Measurements from ENCODE around the gene MYLK. TPM values are rescaled to one million over a fixed set of nuclear protein-coding genes. Genes with fewer than 3 reads are reported as not detected.

MYLK gene
- total and polyA plus RNA-seq, 9 of the 15 experiments (the other 6 are each of a cell fraction or from before 2014, with no cell fraction given): 0.11 to 0.53 (median 0.18) TPM; not detected in 2

DNA sequence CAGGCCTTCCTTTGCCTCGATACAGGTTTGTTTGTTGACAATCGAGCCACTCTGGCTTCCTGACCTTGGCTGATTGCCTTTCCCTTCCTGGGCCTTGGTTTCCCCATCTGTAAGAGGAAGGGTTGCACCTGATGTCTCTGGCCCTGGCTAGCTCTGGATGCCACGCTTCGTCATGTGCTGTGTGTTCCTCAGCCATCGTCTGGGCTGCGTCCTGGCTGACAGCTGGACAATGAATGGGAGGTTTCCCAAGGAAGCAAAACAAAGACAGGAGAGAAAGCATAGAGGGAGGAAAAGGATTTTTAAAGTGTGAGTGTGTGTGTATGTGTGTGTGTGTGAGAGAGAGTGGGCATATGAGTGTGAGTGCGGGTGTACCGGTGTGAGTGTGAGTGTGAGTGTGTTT, 234.0 kb downstream of the MYLK start:
- Histone ChIP-seq H3K4me3 (no peak overlapping the region), H3K36me3 (ENCODE audit: control insufficient read depth, insufficient read depth, low read length) (no peaks in the 10 kb centered on the region), H2AFZ (ENCODE audit: low read depth, low read length) (no peak overlapping the region), H3K9me1 (ENCODE audit: control insufficient read depth, insufficient read depth, low read length) (no peaks in the 10 kb centered on the region), H3K27ac (ENCODE audit: extremely low read depth, low read depth, low read length) (no peak overlapping the region), H3K27me3 (ENCODE audit: control insufficient read depth in 2 of 2, insufficient read depth in 2 of 2, low read length in 2 of 2) (peaks cover 1 to 22% of the 10 kb centered on the region in 2 experiments; a peak in 3 of 5 replicates), H3K4me2 (ENCODE audit: insufficient read depth, low read length) (no peak overlapping the region), H3K4me1 (replicated peaks in 1 of 2; ENCODE audit: control insufficient read depth in 2 of 2, insufficient read depth in 2 of 2, low read length in 2 of 2) (no peaks in the 10 kb centered on the region), H3K9me3 (replicated peaks; ENCODE audit: control insufficient read depth, insufficient read depth, low read depth, low read length) (no peaks in the 10 kb centered on the region), H4K20me1 (replicated peaks; ENCODE audit: control insufficient read depth, insufficient read depth, low read length) (peaks cover 7% of the 10 kb centered on the region; the same call in 1 of the 2 replicates), H3K9ac (ENCODE audit: insufficient read depth in 1 of 2, low read depth in 2 of 2, low read length in 2 of 2) (no peak overlapping the region), H3K79me2 (ENCODE audit: control insufficient read depth, insufficient read depth, low read length) (no peaks in the 10 kb centered on the region)
- no peak for ATAC-seq
- DNase-seq (ENCODE audit: extremely low read depth in 1 of 4, low spot score in 3 of 4): no peak
- 5% methylated on average over 7 of the region's 8 CpGs for WGBS (ENCODE audit: insufficient coverage, low coverage, missing lambda C conversion rate)
- CTCF ChIA-PET (ENCODE audit: low intra/inter-chr PET ratio): no interaction called here
- TF ChIP-seq SMARCE1 (IDR thresholded peaks at IDR 0.05) (no peak), SNRNP70 (optimal IDR thresholded peaks at IDR 0.05; ENCODE audit: low read depth, low read length) (no peak), ZFP1 (CRISPR knock-in tag; IDR thresholded peaks at IDR 0.05) (no peak), RBM39 (optimal IDR thresholded peaks at IDR 0.05; ENCODE audit: low read depth, low read length) (no peak), ZNF165 (CRISPR knock-in tag; IDR thresholded peaks at IDR 0.05; ENCODE audit: borderline replicate concordance) (no peak), ZNF347 (CRISPR knock-in tag; IDR thresholded peaks at IDR 0.05; ENCODE audit: low read depth) (no peak), BRD9 (IDR thresholded peaks at IDR 0.05; ENCODE audit: low read depth, partially characterized antibody) (no peak), C11orf30 (IDR thresholded peaks at IDR 0.05; ENCODE audit: low read depth) (no peak)
- TF ChIP-seq, protein P1, sequence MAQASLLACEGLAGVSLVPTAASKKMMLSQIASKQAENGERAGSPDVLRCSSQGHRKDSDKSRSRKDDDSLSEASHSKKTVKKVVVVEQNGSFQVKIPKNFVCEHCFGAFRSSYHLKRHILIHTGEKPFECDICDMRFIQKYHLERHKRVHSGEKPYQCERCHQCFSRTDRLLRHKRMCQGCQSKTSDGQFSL (CRISPR knock-in tag; IDR thresholded peaks at IDR 0.05): no peak
- TF ChIP-seq, protein P1 (tag; IDR thresholded peaks at IDR 0.05): no peak
- POLR2A ChIA-PET: interaction anchor here (1.1 kb wide), 1 partner anchor 66 kb away, joined by 4 read pairs; no protein-coding TSS in a partner anchor
- intact Hi-C loops (cut with micrococcal nuclease): loop anchor here (5.0 kb wide), 2 partner anchors 52 to 427 kb away; no protein-coding TSS in a partner anchor
- in situ Hi-C loops (cut with MboI): loop anchor here (5.0 kb wide), 1 partner anchor 67 kb away; no protein-coding TSS in a partner anchor
- no TSS peak for BruUV-seq (replicated peaks)
- no peak for FAIRE-seq

All from K562 (cell line).